Progenitor cell of endocrine pancreas (in vitro differentiated cells): ENCODE results near the gene TC2N. TPM values are rescaled to one million over a fixed set of nuclear protein-coding genes. Genes with fewer than 3 reads are reported as not detected.

ENCODE experiments used
- DNase-seq: peaks from one replicate; pipeline ENCODE4 v3.0.0; 2021; ENCODE audit warnings: low spot score; ENCODE audit not compliant: unreplicated experiment
- H3K27ac Mint-ChIP-seq: 2 replicates; pipeline ENCODE4 v1.8.0; 2021; ENCODE audit warnings: mild to moderate bottlenecking, moderate library complexity, mixed read lengths
- H3K27me3 Mint-ChIP-seq: 2 replicates; pipeline ENCODE4 v1.8.0; 2021; ENCODE audit warnings: mixed read lengths
- H3K36me3 Mint-ChIP-seq: 2 replicates; pipeline ENCODE4 v1.8.0; 2022; ENCODE audit warnings: mixed read lengths; ENCODE audit not compliant: insufficient read depth
- H3K4me1 Mint-ChIP-seq: 2 replicates; pipeline ENCODE4 v1.8.0; 2021; ENCODE audit warnings: low read depth, mixed read lengths
- H3K4me3 Mint-ChIP-seq: 2 replicates; pipeline ENCODE4 v1.8.0; 2021; ENCODE audit warnings: low read depth, mild to moderate bottlenecking, moderate library complexity, mixed read lengths
- H3K9me3 Mint-ChIP-seq: 2 replicates; pipeline ENCODE4 v1.8.0; 2021; ENCODE audit warnings: low read depth, mixed read lengths
- total RNA-seq: library from RNA; stranded (reverse); gene quantifications from 2 replicates; pipeline ENCODE4 v1.2.1, GENCODE V29; 2021
- TF ChIP-seq, protein P1 (sequence below): fragments of 200-600 bp; sonication (generic); IDR thresholded peaks from one replicate; pipeline ENCODE4 v1.5.0; 2021; ENCODE audit warnings: antibody characterized with exemption, mild to moderate bottlenecking; ENCODE audit not compliant: unreplicated experiment

TC2N gene
- total RNA-seq, 1 donor from 2014 or later, result 38.5 TPM

DNA sequence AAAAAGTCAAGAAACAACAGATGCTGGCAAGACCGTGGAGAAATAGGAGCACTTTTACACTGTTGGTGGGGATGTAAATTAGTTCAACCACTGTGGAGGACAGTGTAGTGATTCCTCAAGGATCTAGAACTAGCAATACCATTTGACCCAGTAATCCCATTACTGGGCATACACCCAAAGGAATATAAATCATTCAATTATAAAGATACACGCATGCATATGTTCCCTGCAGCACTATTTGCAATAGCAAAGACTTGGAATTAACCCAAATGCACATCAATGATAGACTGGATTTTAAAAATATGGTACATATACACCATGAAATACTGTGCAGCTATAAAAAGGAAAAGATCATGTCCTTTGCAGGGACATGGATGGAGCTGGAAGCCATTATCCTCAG, 117.5 kb downstream of the TC2N start:
- Mint-ChIP-seq H3K27ac (no peak overlapping the region), H3K9me3 (no peaks in the 10 kb centered on the region), H3K36me3 (no peaks in the 10 kb centered on the region), H3K4me3 (no peak overlapping the region), H3K27me3 (no peaks in the 10 kb centered on the region), H3K4me1 (peaks cover 4% of the 10 kb centered on the region)
- no peak for DNase-seq
- TF ChIP-seq, protein P1, sequence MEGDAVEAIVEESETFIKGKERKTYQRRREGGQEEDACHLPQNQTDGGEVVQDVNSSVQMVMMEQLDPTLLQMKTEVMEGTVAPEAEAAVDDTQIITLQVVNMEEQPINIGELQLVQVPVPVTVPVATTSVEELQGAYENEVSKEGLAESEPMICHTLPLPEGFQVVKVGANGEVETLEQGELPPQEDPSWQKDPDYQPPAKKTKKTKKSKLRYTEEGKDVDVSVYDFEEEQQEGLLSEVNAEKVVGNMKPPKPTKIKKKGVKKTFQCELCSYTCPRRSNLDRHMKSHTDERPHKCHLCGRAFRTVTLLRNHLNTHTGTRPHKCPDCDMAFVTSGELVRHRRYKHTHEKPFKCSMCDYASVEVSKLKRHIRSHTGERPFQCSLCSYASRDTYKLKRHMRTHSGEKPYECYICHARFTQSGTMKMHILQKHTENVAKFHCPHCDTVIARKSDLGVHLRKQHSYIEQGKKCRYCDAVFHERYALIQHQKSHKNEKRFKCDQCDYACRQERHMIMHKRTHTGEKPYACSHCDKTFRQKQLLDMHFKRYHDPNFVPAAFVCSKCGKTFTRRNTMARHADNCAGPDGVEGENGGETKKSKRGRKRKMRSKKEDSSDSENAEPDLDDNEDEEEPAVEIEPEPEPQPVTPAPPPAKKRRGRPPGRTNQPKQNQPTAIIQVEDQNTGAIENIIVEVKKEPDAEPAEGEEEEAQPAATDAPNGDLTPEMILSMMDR, result no peak

DNA sequence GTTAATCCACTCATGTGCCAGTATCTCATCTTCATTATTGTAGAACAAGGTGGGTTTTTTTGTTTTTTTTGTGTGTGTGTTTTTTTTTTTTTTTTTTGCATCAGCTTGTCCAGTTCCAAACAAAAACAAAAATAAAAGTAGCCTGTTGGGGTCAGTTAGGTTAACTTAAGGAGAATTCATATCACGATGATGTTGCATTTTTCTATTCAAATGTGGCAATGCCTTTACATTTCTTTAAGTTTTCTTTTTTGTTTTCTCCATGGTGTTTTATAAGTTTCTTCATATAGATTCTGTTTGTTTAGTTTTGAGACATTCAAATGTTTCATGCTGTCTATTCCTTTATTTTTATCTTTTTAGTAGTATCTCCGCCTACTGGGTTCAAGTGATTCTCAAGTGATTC, 119.3 kb downstream of the TC2N start:
- no peaks in the 10 kb centered on the region for H3K9me3 Mint-ChIP-seq
- no peak overlapping the region for H3K27ac Mint-ChIP-seq

DNA sequence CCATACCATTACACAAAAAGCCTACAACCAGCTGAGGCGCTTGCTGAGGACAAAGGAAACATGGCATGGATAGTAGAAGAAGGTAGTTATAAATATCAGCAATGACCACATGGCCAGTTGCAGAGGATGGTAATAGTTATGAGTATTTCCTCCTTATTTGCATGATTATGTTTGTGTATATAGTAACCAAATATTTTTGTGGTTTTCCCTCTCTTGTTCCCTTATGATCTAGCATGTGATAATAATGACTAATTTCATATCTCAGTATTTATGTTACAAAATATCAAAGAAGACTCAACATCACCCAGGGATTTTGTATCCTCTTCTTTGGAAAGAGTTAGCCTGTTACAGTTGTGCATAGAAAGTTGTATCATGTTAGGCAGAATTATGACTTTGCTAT, 122.0 kb downstream of the TC2N start:
- Mint-ChIP-seq H3K36me3 (no peaks in the 10 kb centered on the region), H3K9me3 (no peaks in the 10 kb centered on the region)

More for the DNA sequence above, 119.3 kb downstream of the TC2N start:
- Mint-ChIP-seq H3K27me3 (no peaks in the 10 kb centered on the region), H3K36me3 (no peaks in the 10 kb centered on the region), H3K4me1 (peaks cover under 1% of the 10 kb centered on the region), H3K4me3 (no peak overlapping the region)
- TF ChIP-seq, protein P1, result no peak
- no peak for DNase-seq

DNA sequence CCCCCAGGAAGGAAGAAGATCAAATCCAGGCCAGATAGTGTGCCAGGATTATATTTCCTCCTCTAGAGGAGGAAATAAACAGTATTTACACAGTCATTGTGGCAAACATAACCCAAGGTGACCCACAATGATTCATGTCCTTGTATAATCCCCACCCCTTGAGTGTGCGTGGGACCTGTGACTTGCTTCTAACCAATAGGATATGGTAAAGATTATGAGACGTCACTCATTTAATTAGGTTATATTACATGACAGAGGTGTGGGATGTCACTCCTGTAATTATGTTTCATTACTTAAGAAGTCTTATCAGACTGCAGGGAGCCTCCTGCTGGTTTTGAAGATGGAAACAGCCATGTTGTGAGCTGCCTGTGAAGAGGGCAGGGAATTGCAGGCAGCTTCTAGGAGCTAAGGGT, 123.3 kb downstream of the TC2N start:
- H3K27me3 Mint-ChIP-seq, result no peaks in the 10 kb centered on the region
- TF ChIP-seq, protein P1, result no peak
- peaks cover 5% of the 10 kb centered on the region for H3K9me3 Mint-ChIP-seq
- H3K36me3 Mint-ChIP-seq, result no peaks in the 10 kb centered on the region
- no peak overlapping the region for H3K27ac Mint-ChIP-seq
- no peak overlapping the region for H3K4me3 Mint-ChIP-seq
- DNase-seq, result no peak
- H3K4me1 Mint-ChIP-seq, result no peaks in the 10 kb centered on the region

More for the DNA sequence above, 122.0 kb downstream of the TC2N start:
- no peak overlapping the region for H3K27ac Mint-ChIP-seq
- TF ChIP-seq, protein P1, result no peak
- H3K4me1 Mint-ChIP-seq, result no peaks in the 10 kb centered on the region
- no peak overlapping the region for H3K4me3 Mint-ChIP-seq
- no peaks in the 10 kb centered on the region for H3K27me3 Mint-ChIP-seq
- DNase-seq, result no peak

DNA sequence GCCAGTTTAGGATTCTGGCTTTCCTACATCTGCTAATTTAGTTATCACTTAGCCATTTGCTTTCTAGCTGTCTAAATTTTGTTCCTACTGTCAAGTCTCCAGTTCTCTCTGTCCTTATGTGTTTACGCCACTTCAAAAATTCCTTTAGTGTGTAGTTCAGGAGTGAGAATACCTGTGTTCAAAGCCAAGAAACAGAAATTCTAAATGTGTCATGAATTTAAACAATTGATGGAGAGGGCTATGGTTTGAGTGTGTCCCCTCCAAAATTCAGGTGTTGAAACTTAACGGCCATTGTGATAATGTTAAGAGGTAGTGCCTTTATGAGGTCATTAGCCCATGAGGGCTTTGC, 124.1 kb downstream of the TC2N start:
- H3K4me3 Mint-ChIP-seq, result no peak overlapping the region
- H3K27ac Mint-ChIP-seq, result no peak overlapping the region
- peaks cover 5% of the 10 kb centered on the region for H3K9me3 Mint-ChIP-seq
- TF ChIP-seq, protein P1, result no peak
- H3K27me3 Mint-ChIP-seq, result no peaks in the 10 kb centered on the region
- no peak for DNase-seq
- H3K36me3 Mint-ChIP-seq, result no peaks in the 10 kb centered on the region
- H3K4me1 Mint-ChIP-seq, result no peaks in the 10 kb centered on the region
